ENCODE data around the gene BCOR. TPM values are rescaled to one million over a fixed set of nuclear protein-coding genes. Genes with fewer than 3 reads are reported as not detected.

The BCOR gene
- total and polyA plus RNA-seq, 4 experiments from 2014 or later = 1.9 to 48.7 (median 27.0) TPM

DNA sequence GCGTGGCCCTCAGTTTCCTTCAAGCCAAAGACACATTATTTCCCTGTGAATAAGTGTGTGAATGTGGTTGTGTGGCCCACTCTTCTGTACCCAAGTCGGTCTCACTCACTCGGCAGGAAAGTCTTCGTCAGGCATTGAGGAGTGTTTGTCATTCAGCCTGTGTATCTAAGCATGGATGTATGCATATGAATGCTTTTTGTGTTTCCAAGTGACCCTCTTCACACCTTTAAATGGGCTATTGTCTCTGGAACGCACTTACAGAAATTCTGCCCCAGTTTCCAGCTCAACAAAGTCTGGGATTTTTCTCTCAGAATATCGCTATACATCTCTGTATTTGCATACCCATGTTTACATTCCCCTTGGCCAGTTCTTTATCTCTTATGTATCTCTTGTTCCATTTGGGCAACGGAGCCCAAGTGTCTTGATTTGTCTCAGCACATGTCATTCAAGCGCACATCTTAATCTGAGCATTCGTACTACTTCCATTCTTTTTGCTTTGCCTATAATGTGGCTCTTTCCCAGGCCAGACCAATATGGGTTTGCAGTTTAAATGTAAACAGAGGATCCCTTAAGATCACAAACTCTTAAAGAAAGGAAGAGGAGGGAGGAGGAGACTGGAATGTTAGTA, 4.8 kb downstream of the BCOR start:
- intact Hi-C loops (cut with micrococcal nuclease) = no loop called here
- peaks cover 30 to 61% (median 43%) of the 10 kb centered on the region in 4 donors for H3K4me1 Mint-ChIP-seq

DNA sequence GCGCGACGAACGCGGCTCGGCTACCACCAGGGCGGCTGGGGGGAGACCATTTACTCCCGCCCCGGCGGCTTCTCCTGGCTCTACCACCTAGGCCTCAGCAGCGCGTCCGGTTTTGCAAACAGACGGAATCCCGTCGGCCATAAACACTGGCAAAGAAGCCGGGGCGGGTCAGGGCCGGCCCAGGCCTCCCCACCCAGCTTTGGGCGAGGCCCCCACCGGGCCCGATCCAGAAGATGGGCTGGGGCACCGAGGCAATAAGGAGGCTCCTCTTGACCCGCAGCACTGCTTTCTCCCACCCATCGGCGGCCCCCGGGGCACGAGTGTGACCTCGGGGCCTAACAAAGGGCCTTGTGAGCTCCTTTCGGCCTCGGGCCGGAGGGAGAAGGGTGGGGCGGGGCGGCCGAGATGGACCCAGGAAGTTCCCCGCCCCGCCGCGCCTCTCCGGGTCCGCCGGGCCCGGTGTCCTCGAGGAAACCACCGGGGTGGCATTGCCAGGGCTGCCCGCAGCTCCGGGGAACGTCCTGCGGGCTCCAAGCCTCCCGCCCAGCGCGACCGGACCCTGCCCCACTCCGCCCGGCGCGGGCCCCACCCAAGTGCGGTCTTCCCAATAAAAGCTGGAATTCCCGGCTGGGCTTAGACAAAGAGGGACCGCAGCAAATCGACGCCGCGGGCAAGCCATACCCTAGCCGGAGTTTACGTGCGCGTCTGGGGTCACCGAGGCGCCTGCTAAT, 5.9 kb downstream of the BCOR start:
- Histone ChIP-seq H3K9me3 (ENCODE audit: control insufficient read depth in 1 of 2, low read length in 2 of 2) (no peaks in the 10 kb centered on the region), H3K36me3 (ENCODE audit: insufficient read depth, low read length) (no peaks in the 10 kb centered on the region), H3K4me3 (ENCODE audit: low read length in 2 of 2) (no peak overlapping the region), H3K27me3 (ENCODE audit: insufficient read depth, low read length) (no peaks in the 10 kb centered on the region), H3K4me1 (ENCODE audit: insufficient read depth, low read length) (peaks cover 60% of the 10 kb centered on the region), H3K27ac (ENCODE audit: low read depth, low read length) (no peak overlapping the region)
- Mint-ChIP-seq H3K36me3 (peaks cover 0 to 8% of the 10 kb centered on the region in 2 donors), H3K9me3 (peaks cover 0 to 6% (median 0%) of the 10 kb centered on the region in 8 donors), H3K4me3 (peak overlapping the region in 2 of 8 donors; percentile 57 to 65), H3K4me1 (peaks cover 36 to 70% (median 51%) of the 10 kb centered on the region in 4 donors), H3K27ac (no peak overlapping the region), H3K27me3 (no peaks in the 10 kb centered on the region)
- no peak for DNase-seq
- POLR2A ChIA-PET (ENCODE audit: partially characterized antibody) = interaction anchor here (1.0 to 2.1 kb wide), 3 partner anchors 13 to 62 kb away, joined by 3 to 5 read pairs (median 3); no protein-coding TSS in a partner anchor
- CTCF ChIA-PET (ENCODE audit: partially characterized antibody) = no interaction called here
- intact Hi-C loops (cut with micrococcal nuclease) = no loop called here

More for the DNA sequence above, 4.8 kb downstream of the BCOR start:
- H3K27ac ChIP-seq (ENCODE audit: low read depth, low read length) = no peak overlapping the region
- Mint-ChIP-seq H3K9me3 (peaks cover 0 to 6% (median 0%) of the 10 kb centered on the region in 8 donors), H3K27ac (peak overlapping the region in 3 of 7 donors; percentile 4 to 96 (median 72)), H3K36me3 (peaks cover 0 to 8% of the 10 kb centered on the region in 2 donors), H3K27me3 (no peaks in the 10 kb centered on the region), H3K4me3 (peak overlapping the region; percentile 0 to 97 (median 16))
- ChIA-PET CTCF (ENCODE audit: partially characterized antibody) (interaction anchor here (1.5 kb wide), 1 partner anchor 26 kb away, joined by 3 read pairs; no protein-coding TSS in a partner anchor), POLR2A (ENCODE audit: partially characterized antibody) (interaction anchor here (1.6 to 14.3 kb wide), 4 partner anchors 12 to 79 kb away, joined by 5 to 323 read pairs (median 8); no protein-coding TSS in a partner anchor)
- no peak overlapping the region for H3K4me3 ChIP-seq (ENCODE audit: low read length in 2 of 2)
- no peaks in the 10 kb centered on the region for H3K36me3 ChIP-seq (ENCODE audit: insufficient read depth, low read length)
- H3K27me3 ChIP-seq (ENCODE audit: insufficient read depth, low read length) = no peaks in the 10 kb centered on the region
- no peaks in the 10 kb centered on the region for H3K9me3 ChIP-seq (ENCODE audit: control insufficient read depth in 1 of 2, low read length in 2 of 2)
- no peak for DNase-seq
- H3K4me1 ChIP-seq (ENCODE audit: insufficient read depth, low read length) = peaks cover 49% of the 10 kb centered on the region

DNA sequence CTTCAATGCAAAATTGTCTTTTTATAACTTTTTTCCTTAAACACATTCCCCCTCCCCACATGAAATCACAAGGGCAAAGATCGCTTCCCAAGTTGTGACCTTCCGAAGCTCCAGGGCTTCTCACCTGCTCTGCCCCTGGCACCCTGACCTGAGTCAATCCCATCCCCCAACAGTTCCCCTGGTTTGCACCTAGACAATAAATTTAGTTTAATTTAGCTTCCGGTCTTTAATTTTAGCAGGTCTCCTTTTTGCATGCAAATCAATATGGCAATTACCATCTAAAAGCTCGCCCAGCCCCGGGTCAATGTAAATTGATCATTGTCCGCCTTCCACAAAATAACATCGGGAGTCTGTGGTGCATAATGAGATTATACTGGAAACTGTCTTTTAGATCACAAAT, 6.8 kb downstream of the BCOR start:
- Mint-ChIP-seq H3K36me3 (peaks cover 0 to 5% of the 10 kb centered on the region in 2 donors), H3K27ac (peak overlapping the region in 4 of 7 donors; percentile 4 to 60 (median 21)), H3K4me3 (peak overlapping the region; percentile 18 to 80 (median 56)), H3K4me1 (peaks cover 41 to 77% (median 58%) of the 10 kb centered on the region in 4 donors), H3K27me3 (no peaks in the 10 kb centered on the region), H3K9me3 (peaks cover 0 to 6% (median 0%) of the 10 kb centered on the region in 8 donors)
- intact Hi-C loops (cut with micrococcal nuclease) = no loop called here
- CTCF ChIA-PET (ENCODE audit: partially characterized antibody) = no interaction called here
- H3K4me3 ChIP-seq (ENCODE audit: low read length in 2 of 2) = no peak overlapping the region
- peaks cover 68% of the 10 kb centered on the region for H3K4me1 ChIP-seq (ENCODE audit: insufficient read depth, low read length)
- H3K9me3 ChIP-seq (ENCODE audit: control insufficient read depth in 1 of 2, low read length in 2 of 2) = no peaks in the 10 kb centered on the region
- DNase-seq = no peak
- POLR2A ChIA-PET (ENCODE audit: partially characterized antibody) = interaction anchor here (1.0 to 2.1 kb wide), 3 partner anchors 14 to 63 kb away, joined by 3 to 5 read pairs (median 3); no protein-coding TSS in a partner anchor
- H3K27me3 ChIP-seq (ENCODE audit: insufficient read depth, low read length) = no peaks in the 10 kb centered on the region
- no peaks in the 10 kb centered on the region for H3K36me3 ChIP-seq (ENCODE audit: insufficient read depth, low read length)
- no peak overlapping the region for H3K27ac ChIP-seq (ENCODE audit: low read depth, low read length)

DNA sequence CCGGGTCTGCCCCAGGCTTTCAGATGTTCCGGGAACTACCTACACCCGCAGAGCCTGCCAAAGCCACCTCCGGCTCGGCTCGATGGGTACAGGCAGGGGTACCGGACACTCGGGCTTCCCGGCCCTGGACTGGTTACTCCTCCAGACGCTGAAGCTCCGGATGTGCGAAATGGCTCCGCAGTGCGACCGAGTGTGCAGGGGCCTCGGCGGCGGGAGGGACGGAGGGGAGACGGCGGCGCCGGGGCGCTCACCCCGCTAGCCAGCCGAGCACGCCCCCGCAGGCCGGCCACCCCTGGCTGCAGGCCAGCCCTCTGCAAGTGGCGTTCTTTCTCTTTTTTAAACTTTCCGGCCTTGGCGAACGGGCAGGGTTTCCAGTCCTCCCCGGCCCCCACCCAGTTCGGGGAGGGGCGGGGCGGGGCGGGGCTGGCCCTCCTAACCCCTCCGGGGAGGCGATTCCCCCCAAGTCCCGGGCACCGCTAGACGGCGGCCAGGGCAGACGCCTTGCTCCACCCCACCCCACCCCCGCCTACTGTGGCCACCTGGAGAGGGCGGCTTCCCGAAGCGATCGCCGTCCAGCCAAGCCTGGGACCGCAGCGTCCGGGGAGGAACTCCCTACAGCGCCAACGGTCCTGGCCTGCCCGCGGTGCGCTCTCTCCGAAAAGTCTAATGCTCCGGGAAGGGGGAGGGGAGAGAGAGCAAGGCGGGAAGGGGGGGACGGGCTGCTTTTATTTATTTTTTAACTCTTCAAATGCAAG, 7.5 kb downstream of the BCOR start:
- H3K27ac Mint-ChIP-seq = peak overlapping the region in 1 of 7 donors; percentile 66
- no peak overlapping the region for H3K27ac ChIP-seq (ENCODE audit: low read depth, low read length)
- peaks cover 75% of the 10 kb centered on the region for H3K4me1 ChIP-seq (ENCODE audit: insufficient read depth, low read length)
- no peaks in the 10 kb centered on the region for H3K27me3 ChIP-seq (ENCODE audit: insufficient read depth, low read length)
- H3K4me3 ChIP-seq (ENCODE audit: low read length in 2 of 2) = no peak overlapping the region
- H3K4me3 Mint-ChIP-seq = peak overlapping the region in 7 of 8 donors; percentile 35 to 80 (median 71)
- H3K27me3 Mint-ChIP-seq = no peaks in the 10 kb centered on the region
- H3K36me3 ChIP-seq (ENCODE audit: insufficient read depth, low read length) = no peaks in the 10 kb centered on the region
- DNase-seq = no peak
- peaks cover 41 to 80% (median 60%) of the 10 kb centered on the region in 4 donors for H3K4me1 Mint-ChIP-seq
- no peaks in the 10 kb centered on the region for H3K9me3 ChIP-seq (ENCODE audit: control insufficient read depth in 1 of 2, low read length in 2 of 2)
- peaks cover 0 to 5% (median 0%) of the 10 kb centered on the region in 8 donors for H3K9me3 Mint-ChIP-seq
- ChIA-PET POLR2A (ENCODE audit: partially characterized antibody) (interaction anchor here (0.9 kb wide), 1 partner anchor 7 kb away, joined by 3 read pairs; the partner anchor contains the start of gene BCOR), CTCF (ENCODE audit: partially characterized antibody) (no interaction called here)
- intact Hi-C loops (cut with micrococcal nuclease) = no loop called here
- H3K36me3 Mint-ChIP-seq = peaks cover 0 to 1% of the 10 kb centered on the region in 2 donors

DNA sequence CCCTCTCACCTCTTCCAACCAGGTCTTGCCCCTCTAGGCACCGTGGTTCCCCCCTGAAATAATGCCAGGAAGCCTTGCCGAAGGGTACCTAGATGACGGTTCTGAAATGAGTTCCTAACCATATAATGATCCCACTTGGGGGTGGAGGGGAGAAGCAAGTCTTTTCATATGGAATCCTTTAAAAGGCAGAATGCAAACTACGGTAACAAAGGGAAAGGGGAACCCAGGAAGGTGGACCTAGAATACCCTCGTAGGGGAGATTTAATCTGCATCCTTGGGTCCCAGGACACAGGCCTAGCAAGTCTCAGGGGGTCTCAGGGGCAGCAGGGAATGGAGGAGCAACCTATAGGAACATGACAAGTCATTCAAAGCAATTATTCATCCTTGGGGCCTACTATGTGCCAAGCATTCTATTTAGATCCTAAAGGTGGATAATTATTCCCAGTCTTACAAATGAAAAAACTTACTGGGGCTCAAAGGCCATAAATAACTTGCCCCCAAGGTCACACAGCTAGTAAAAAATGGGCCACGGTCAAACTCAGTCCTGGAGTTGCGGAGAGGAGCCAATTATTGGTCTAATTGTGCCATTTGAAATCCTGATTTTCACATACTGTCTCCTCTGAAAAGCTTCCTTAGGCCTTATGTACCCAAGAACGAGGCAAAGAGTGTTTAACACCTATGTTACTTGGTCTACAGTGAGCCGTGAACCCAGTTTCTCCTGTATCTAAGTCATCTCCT, 8.8 kb downstream of the BCOR start:
- no peaks in the 10 kb centered on the region for H3K36me3 Mint-ChIP-seq
- CTCF ChIA-PET (ENCODE audit: partially characterized antibody) = no interaction called here

DNA sequence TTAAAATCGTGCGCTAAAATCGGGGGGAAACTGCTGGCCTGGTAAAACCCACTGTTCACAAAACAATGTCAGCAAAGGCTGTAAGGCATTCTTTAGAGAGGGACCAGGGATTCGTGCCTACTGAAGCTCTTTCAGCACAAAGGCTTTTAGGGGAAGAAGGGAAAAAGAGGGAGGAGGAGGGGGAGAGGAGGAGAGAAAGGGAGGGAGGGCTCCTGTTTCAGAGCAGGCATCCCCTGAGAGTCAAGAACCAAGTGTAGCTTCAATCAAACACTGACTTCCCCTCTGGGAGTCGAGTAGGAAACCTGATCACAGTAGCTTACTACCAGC, 9.5 kb downstream of the BCOR start:
- Mint-ChIP-seq H3K27me3 (no peaks in the 10 kb centered on the region), H3K4me3 (peak overlapping the region in 2 of 8 donors; percentile 3 to 80), H3K9me3 (peaks cover 0 to 4% (median 0%) of the 10 kb centered on the region in 8 donors), H3K36me3 (no peaks in the 10 kb centered on the region), H3K4me1 (peaks cover 46 to 80% (median 62%) of the 10 kb centered on the region in 4 donors), H3K27ac (peak overlapping the region in 1 of 7 donors; percentile 22)
- peaks cover 82% of the 10 kb centered on the region for H3K4me1 ChIP-seq (ENCODE audit: insufficient read depth, low read length)
- no peak overlapping the region for H3K4me3 ChIP-seq (ENCODE audit: low read length in 2 of 2)
- H3K27me3 ChIP-seq (ENCODE audit: insufficient read depth, low read length) = no peaks in the 10 kb centered on the region
- DNase-seq = no peak
- ChIA-PET CTCF (ENCODE audit: partially characterized antibody) (interaction anchor here (0.9 kb wide), 1 partner anchor 271 kb away, joined by 3 read pairs; no protein-coding TSS in a partner anchor), POLR2A (ENCODE audit: partially characterized antibody) (interaction anchor here (1.4 kb wide), 1 partner anchor 9 kb away, joined by 9 read pairs; the partner anchor contains the start of gene BCOR)
- no peaks in the 10 kb centered on the region for H3K9me3 ChIP-seq (ENCODE audit: control insufficient read depth in 1 of 2, low read length in 2 of 2)
- H3K36me3 ChIP-seq (ENCODE audit: insufficient read depth, low read length) = no peaks in the 10 kb centered on the region
- intact Hi-C loops (cut with micrococcal nuclease) = no loop called here
- no peak overlapping the region for H3K27ac ChIP-seq (ENCODE audit: low read depth, low read length)

More for the DNA sequence above, 8.8 kb downstream of the BCOR start:
- no peak overlapping the region for H3K4me3 ChIP-seq (ENCODE audit: low read length in 2 of 2)
- H3K4me1 ChIP-seq (ENCODE audit: insufficient read depth, low read length) = peaks cover 86% of the 10 kb centered on the region
- no peaks in the 10 kb centered on the region for H3K36me3 ChIP-seq (ENCODE audit: insufficient read depth, low read length)
- H3K27me3 Mint-ChIP-seq = no peaks in the 10 kb centered on the region
- H3K9me3 ChIP-seq (ENCODE audit: control insufficient read depth in 1 of 2, low read length in 2 of 2) = no peaks in the 10 kb centered on the region
- H3K4me3 Mint-ChIP-seq = peak overlapping the region in 7 of 8 donors; percentile 3 to 80 (median 59)
- peak overlapping the region in 3 of 7 donors; percentile 28 to 66 (median 34) for H3K27ac Mint-ChIP-seq
- H3K27ac ChIP-seq (ENCODE audit: low read depth, low read length) = no peak overlapping the region
- H3K9me3 Mint-ChIP-seq = peaks cover 0 to 4% (median 0%) of the 10 kb centered on the region in 8 donors
- peaks cover 48 to 84% (median 66%) of the 10 kb centered on the region in 4 donors for H3K4me1 Mint-ChIP-seq
- POLR2A ChIA-PET (ENCODE audit: partially characterized antibody) = interaction anchor here (0.9 to 1.4 kb wide), 2 partner anchors 8 to 9 kb away, joined by 3 to 9 read pairs; partner anchors contain the start of gene BCOR
- no peaks in the 10 kb centered on the region for H3K27me3 ChIP-seq (ENCODE audit: insufficient read depth, low read length)
- no peak for DNase-seq
- intact Hi-C loops (cut with micrococcal nuclease) = no loop called here

Measured in CD4-positive, alpha-beta memory T cell (primary cell).